ENCODE measurements around the gene EXOC6B. TPM values are rescaled to one million over a fixed set of nuclear protein-coding genes. Genes with fewer than 3 reads are reported as not detected.

EXOC6B gene
- total RNA-seq, 1 experiment from 2014 or later: 40.1 TPM

GRCh38 chr2:72150861-72151356 lies 674.9 kb downstream of the EXOC6B start:
- Histone ChIP-seq H3K79me2 (ENCODE audit: insufficient read depth, low read length) (no peaks in the 10 kb centered on the region), H3K9ac (ENCODE audit: extremely low read depth, insufficient read length, low read length) (no peak overlapping the region), H3K23ac (ENCODE audit: insufficient read length, low read depth, low read length) (no peak overlapping the region), H3K14ac (ENCODE audit: insufficient read depth, low read length) (no peak overlapping the region), H3K56ac (ENCODE audit: insufficient read length, low read depth, low read length) (no peak overlapping the region), H3K18ac (ENCODE audit: insufficient read length, low read depth, low read length) (no peak overlapping the region), H3T11ph (ENCODE audit: low read length) (no peak overlapping the region), H3K27me3 (ENCODE audit: insufficient read depth, low read length) (peaks cover 48% of the 10 kb centered on the region), H3K9me3 (ENCODE audit: control insufficient read depth, low read depth, low read length) (no peaks in the 10 kb centered on the region), H2BK15ac (ENCODE audit: low read depth, low read length) (no peak overlapping the region), H2AK5ac (ENCODE audit: insufficient read length, low read length) (no peak overlapping the region), H3K79me1 (ENCODE audit: insufficient read depth, low read depth, low read length, poor library complexity, severe bottlenecking) (no peaks in the 10 kb centered on the region), H4K5ac (ENCODE audit: insufficient read length, low read depth, low read length) (no peak overlapping the region), H3K4me1 (ENCODE audit: insufficient read depth, low read length) (no peaks in the 10 kb centered on the region; the same call in 1 of the 2 replicates), H2BK120ac (ENCODE audit: low read depth, low read length, poor library complexity, severe bottlenecking) (no peak overlapping the region), H3K4me2 (ENCODE audit: insufficient read depth, insufficient read length, low read length) (no peak overlapping the region), H3K4ac (ENCODE audit: low read depth, low read length) (no peak overlapping the region), H2BK5ac (ENCODE audit: insufficient read length, low read length) (no peak overlapping the region), H3K23me2 (ENCODE audit: insufficient read length, low read depth, low read length, poor library complexity, severe bottlenecking) (peaks cover 20% of the 10 kb centered on the region), H4K20me1 (ENCODE audit: control insufficient read depth, insufficient read depth, insufficient read length) (peaks cover 5% of the 10 kb centered on the region), H2BK12ac (ENCODE audit: insufficient read length, low read depth, low read length) (no peak overlapping the region), H2BK20ac (ENCODE audit: low read depth, low read length, poor library complexity, severe bottlenecking) (no peak overlapping the region), H3K27ac (ENCODE audit: insufficient read length, low read depth, low read length) (no peak overlapping the region), H2AFZ (ENCODE audit: low read length) (no peak overlapping the region), H4K91ac (ENCODE audit: insufficient read length, low read depth, low read length) (no peak overlapping the region), H4K8ac (replicated peaks; ENCODE audit: insufficient read length, low read depth, low read length) (no peak overlapping the region)
- no CpG with 5 or more reads among the region's 2 CpGs for WGBS (ENCODE audit: extremely low coverage, insufficient read length, low lambda C conversion rate)
- DNase-seq: no peak
- H3K4me1 Mint-ChIP-seq: peaks cover 25 to 36% of the 10 kb centered on the region in 2 experiments
- no peak overlapping the region for H3K27ac Mint-ChIP-seq
- TF ChIP-seq CTCF (conservative IDR thresholded peaks at IDR 0.05): no peak
- no peaks in the 10 kb centered on the region; a peak in 1 of 7 replicates for H3K36me3 Mint-ChIP-seq (ENCODE audit: insufficient read depth in 1 of 3, low read depth in 3 of 3)
- peaks cover 0 to 3% of the 10 kb centered on the region in 2 experiments; a peak in 2 of 5 replicates for H3K9me3 Mint-ChIP-seq
- no peak overlapping the region; a peak in 1 of 5 replicates for H3K4me3 Mint-ChIP-seq
- peaks cover 88% of the 10 kb centered on the region for H3K27me3 Mint-ChIP-seq (ENCODE audit: low read depth)
